ENCODE results near the gene CFAP100.

CFAP100 gene

DNA sequence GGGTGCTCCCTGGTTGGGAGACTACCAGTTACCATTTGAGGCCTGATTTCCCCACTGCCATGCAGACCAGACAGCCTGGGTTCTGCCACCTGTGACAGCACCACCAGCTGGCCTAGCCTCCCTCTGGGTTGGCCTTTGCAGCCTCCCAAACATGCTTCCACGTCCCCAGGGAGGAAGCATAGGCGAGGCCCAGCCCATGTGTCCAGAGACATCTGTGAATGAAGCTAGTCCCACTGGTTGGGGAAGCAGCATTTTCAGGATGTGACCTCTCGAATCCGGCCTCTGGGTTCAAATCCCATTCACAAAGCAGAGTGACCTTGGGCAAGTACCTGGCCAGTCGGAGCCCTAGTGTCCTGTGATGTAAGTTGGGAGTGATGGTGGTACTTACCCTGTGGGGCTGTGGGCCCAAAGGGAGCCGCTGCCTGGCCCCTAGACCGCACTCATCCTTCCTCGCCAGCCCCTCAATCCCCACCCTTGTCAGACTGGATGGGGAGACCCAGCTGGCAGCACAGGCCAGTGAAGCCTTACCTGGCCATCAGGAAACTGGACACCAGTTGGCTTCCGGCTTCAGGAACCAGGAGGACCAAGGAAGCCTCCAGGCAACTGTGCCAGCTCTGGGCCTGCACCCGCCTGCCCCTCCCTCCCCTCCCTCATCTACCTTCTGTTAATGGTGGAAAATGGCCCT lies 43.5 kb upstream of the CFAP100 start:
- FAIRE-seq (no peak), DNase-seq (ENCODE audit: insufficient read length) (no peak)
- TF ChIP-seq POLR2A (IDR thresholded peaks at IDR 0.05; ENCODE audit: low read depth, low read length): no peak
- no peak for TF ChIP-seq TAF1 (IDR thresholded peaks at IDR 0.05; ENCODE audit: borderline replicate concordance, low read depth, low read length)
- TF ChIP-seq POLR2AphosphoS5 (IDR thresholded peaks at IDR 0.05; ENCODE audit: low read depth, low read length): no peak

DNA sequence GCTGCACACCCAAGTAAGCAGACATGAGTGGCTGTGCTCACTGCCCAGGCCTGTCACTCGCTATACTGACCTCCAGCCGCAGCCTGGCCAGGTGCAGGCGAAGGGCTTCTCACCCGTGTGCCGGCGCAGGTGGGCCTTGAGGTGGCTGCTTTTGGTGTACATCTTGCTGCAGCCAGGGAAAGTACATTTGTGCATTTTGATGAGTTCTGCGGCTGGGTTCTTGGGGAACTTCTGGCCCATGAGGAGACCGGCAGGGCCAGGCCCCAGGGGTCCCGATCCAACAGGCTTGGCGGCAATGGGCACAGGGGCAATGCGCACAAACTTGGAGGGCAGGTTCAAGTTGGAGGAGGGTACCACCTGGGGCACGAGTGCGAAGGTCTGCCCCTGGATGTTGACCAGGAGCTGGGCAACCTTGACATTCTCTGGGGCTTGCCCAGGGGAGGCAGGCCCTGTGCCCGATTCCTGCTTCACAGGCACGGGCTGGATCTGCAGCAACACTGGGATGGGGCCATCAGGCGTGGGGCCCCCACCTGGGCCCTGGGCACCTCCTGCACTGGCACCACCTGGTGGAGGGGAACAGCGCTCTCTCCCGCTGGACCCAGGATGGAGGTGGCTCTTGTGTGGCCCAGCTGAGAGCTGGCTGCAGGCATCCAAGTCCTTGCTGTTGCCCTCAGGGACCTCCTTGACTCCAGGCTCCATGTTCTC lies 42.8 kb upstream of the CFAP100 start:
- no peak for FAIRE-seq
- TF ChIP-seq POLR2AphosphoS5 (IDR thresholded peaks at IDR 0.05; ENCODE audit: low read depth, low read length): no peak
- no peak for TF ChIP-seq TAF1 (IDR thresholded peaks at IDR 0.05; ENCODE audit: borderline replicate concordance, low read depth, low read length)
- no peak for TF ChIP-seq POLR2A (IDR thresholded peaks at IDR 0.05; ENCODE audit: low read depth, low read length)
- no peak for DNase-seq (ENCODE audit: insufficient read length)

DNA sequence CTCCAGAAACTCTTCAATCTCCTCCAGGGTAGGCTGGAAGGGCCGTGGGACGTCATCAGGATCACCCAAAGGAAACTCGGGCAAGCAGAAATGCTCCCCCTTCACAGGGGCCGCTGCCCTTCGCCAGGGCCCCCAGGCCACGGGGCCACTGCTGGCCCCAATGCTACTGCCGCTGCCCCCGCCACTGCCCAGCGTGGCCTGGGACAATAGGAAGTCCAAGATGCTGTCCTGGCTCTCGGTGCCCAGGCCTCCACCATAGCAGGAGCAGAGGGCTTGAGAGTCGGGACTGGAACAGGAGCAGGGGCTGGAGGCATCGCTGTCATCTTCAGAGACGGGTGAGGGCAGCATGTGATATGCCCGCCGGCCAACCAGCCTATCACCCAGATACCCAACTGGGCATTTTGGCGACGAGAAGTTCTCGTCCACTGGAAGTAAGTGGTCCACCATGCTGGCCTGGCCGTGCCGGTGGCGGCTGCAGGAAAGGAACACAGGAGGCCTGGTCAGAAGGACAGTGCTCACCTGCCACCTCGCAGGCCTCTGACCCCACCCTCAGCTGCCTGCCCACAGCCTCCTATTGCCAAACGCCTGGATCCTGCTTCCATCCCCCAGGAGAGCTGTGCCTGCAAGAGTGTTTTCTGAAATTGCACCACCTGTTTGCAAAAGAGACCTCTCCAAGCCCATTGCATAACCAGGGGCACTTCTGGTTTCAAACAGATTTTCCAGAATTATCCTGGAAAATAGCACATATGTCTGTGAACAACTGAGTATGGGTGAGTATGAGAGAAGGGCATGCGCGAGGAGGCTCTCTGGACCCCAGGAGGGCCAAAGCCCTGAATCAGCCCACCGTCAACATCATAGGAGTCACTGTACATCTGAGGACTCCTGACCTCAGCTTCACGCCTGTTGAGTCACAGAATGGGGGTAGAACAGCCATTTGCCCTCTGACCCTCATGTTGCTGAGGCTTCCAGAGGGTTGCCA lies 41.9 kb upstream of the CFAP100 start:
- no peak for DNase-seq (ENCODE audit: insufficient read length)
- TF ChIP-seq TAF1 (IDR thresholded peaks at IDR 0.05; ENCODE audit: borderline replicate concordance, low read depth, low read length) (no peak), POLR2A (IDR thresholded peaks at IDR 0.05; ENCODE audit: low read depth, low read length) (no peak), POLR2AphosphoS5 (IDR thresholded peaks at IDR 0.05; ENCODE audit: low read depth, low read length) (no peak)
- FAIRE-seq: no peak

- FAIRE-seq (no peak), DNase-seq (ENCODE audit: insufficient read length) (no peak)
- TF ChIP-seq POLR2AphosphoS5 (IDR thresholded peaks at IDR 0.05; ENCODE audit: low read depth, low read length) (no peak), TAF1 (IDR thresholded peaks at IDR 0.05; ENCODE audit: borderline replicate concordance, low read depth, low read length) (no peak), POLR2A (IDR thresholded peaks at IDR 0.05; ENCODE audit: low read depth, low read length) (no peak)
Measured at GRCh38 chr3:126353694-126354321, 40.9 kb upstream of the CFAP100 start.

- FAIRE-seq (no peak), DNase-seq (ENCODE audit: insufficient read length) (no peak)
- no peak for TF ChIP-seq TAF1 (IDR thresholded peaks at IDR 0.05; ENCODE audit: borderline replicate concordance, low read depth, low read length)
- no peak for TF ChIP-seq POLR2AphosphoS5 (IDR thresholded peaks at IDR 0.05; ENCODE audit: low read depth, low read length)
- no peak for TF ChIP-seq POLR2A (IDR thresholded peaks at IDR 0.05; ENCODE audit: low read depth, low read length)
Measured at GRCh38 chr3:126354776-126355175, 39.9 kb upstream of the CFAP100 start.

DNA sequence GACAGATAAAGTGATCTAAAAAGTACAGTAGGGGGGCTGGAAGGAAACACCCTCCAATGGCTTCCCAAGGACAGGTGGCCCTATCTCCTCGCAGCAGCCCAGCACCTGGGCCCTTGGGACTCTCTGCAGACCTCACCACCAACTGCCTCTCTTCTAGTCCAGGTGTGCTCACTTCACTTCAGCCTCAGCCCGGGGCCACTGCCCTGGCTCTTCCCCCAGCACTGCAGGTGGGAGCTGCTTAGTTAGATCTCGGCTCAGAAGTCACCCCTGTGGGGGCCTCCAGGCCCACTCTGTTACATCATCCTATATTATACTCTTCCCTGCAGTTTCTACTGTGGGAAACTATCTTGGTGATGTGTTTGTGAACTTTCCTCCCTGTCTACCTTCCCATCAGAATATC lies 39.5 kb upstream of the CFAP100 start:
- no peak for FAIRE-seq
- no peak for DNase-seq (ENCODE audit: insufficient read length)
- TF ChIP-seq POLR2AphosphoS5 (IDR thresholded peaks at IDR 0.05; ENCODE audit: low read depth, low read length) (no peak), POLR2A (IDR thresholded peaks at IDR 0.05; ENCODE audit: low read depth, low read length) (no peak), TAF1 (IDR thresholded peaks at IDR 0.05; ENCODE audit: borderline replicate concordance, low read depth, low read length) (no peak)

DNA sequence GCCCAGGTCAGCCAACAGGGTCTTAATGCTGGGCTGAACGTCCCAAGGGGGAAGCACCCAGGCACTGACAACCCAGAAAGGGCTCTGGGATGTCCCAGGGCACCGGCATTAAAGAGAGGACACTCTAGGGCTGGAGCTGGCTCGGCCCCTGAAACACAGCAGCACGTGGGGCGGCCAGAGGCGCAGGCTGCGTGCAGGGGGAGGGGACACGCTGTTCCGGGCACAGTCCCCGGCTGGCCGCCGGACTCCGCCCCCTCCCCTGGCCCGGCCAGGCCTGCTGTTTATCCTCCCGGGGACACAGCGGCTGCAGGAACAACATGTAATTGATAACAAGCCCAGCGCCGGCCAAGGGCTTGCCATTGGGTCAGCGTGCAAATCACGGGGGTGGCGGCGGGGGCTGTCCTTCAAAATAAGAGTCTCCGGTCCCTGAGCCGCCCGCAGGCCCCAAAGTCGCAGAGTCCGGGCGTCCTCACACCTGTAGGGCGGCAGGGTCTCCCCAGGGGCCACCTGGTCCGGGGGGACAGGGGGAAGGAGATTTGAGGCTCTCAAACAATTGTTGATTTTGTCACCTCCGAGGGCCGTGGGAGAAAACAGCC lies 38.8 kb upstream of the CFAP100 start:
- FAIRE-seq: no peak
- TF ChIP-seq POLR2A (IDR thresholded peaks at IDR 0.05; ENCODE audit: low read depth, low read length): no peak
- TF ChIP-seq POLR2AphosphoS5 (IDR thresholded peaks at IDR 0.05; ENCODE audit: low read depth, low read length): no peak
- no peak for TF ChIP-seq TAF1 (IDR thresholded peaks at IDR 0.05; ENCODE audit: borderline replicate concordance, low read depth, low read length)
- DNase-seq (ENCODE audit: insufficient read length): peak; percentile 37

DNA sequence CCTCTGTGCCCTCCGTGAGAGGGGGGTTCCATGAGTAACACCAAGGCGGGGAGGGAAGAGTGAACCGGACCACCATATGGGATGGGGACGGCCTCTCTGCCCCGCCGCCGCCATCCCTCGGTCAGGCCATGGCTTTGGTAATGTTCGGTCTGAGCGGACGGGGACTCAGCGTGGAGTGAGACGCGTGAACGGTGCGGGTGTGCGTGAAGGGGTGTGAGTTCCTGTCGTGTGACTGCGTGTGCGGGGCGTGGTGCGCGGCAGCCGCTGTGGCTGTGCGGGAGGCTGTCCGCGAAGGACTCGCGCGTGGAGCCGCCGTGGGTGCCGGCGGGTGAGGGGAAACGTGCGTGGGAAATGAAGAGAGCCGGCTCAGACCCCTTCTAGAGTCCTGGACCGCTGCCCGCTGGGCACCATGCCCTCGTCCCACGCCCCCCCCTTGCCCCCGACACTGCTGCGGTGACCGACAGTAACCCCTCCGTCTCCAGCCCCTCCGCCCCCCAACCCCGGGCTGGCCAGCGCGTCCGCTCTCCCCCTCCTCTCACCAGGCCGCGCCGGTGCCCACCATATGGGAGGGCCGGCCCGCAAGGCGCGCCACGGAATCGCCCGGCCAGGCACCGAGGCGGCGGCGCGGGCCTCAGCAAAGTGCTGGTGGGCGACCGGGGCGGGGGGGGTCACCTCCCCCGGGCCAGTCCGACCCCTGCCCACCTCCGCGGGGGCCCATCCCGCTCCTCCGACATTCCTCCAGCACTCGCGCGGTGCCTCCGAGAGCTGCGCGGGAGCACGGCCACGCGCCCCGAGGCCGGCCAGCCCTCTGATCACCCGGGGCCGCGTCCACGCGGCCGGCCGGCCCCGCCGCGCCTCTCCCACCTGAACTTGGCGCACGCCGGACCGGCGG lies 38.1 kb upstream of the CFAP100 start:
- no peak for TF ChIP-seq POLR2AphosphoS5 (IDR thresholded peaks at IDR 0.05; ENCODE audit: low read depth, low read length)
- TF ChIP-seq POLR2A (IDR thresholded peaks at IDR 0.05; ENCODE audit: low read depth, low read length): no peak
- TF ChIP-seq TAF1 (IDR thresholded peaks at IDR 0.05; ENCODE audit: borderline replicate concordance, low read depth, low read length): no peak
- no peak for DNase-seq (ENCODE audit: insufficient read length)
- FAIRE-seq: no peak

DNA sequence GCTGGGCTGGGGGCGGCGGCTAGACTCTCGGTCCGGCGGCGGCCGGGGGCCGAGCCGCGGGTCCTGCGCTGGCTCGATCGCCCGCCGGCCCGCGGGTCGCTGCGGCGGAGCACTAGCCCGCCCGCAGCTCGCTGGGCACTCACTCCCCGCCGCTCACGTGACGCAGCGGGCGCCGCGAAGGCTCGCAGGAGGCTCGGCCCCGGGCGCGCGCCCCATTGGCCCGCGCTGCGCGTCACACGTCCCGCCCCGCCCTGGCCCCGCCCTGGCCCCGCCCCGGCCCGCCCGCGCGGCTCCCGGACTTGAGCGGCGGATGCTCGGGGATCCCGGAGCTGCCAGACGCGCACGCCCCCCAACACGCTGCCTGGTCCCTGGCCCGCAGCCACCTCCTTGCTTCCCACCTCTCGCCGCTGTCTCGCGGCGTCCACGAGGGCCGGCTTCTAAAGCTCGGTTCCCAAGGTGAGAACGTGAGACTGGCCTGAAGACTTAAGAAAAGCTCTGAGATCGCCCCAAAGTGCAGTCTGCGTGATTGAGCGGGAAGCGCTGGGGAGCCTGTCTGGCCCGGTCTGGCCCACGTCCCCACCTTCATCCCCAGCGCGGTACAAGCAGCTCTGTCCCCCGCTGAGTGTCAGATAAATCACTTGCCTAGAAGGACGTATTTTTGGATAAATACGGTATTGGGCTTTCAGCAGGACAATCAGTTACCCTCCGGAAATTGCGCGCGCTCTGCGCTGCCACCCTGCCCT lies 37.2 kb upstream of the CFAP100 start, which contains the start of gene KLF15:
TSS of gene KLF15 (minus strand) at position 114 of the 743 bp plus-strand sequence. CDS start 4,486 bp downstream, outside the sequence.
- FAIRE-seq (peak; percentile 60), DNase-seq (ENCODE audit: insufficient read length) (peak; percentile 93)
- TF ChIP-seq POLR2A (IDR thresholded peaks at IDR 0.05; ENCODE audit: low read depth, low read length): no peak
- TF ChIP-seq TAF1 (IDR thresholded peaks at IDR 0.05; ENCODE audit: borderline replicate concordance, low read depth, low read length): no peak
- no peak for TF ChIP-seq POLR2AphosphoS5 (IDR thresholded peaks at IDR 0.05; ENCODE audit: low read depth, low read length)

All from GM12892 (cell line).